ENCODE data around the gene CSF1. TPM values are rescaled to one million over a fixed set of nuclear protein-coding genes. Genes with fewer than 3 reads are reported as not detected.

Gene CSF1
- polyA plus RNA-seq, 1 of the 3 experiments (the other 2 are of a cell fraction): 31.9 TPM

GRCh38 chr1:109922326-109922725 is 11.7 kb downstream of the CSF1 start:
- Histone ChIP-seq H3K4me3 (ENCODE audit: low read depth in 2 of 2, low read length in 1 of 2) (no peak overlapping the region), H2AFZ (ENCODE audit: low read depth) (no peak overlapping the region), H3K4me2 (no peak overlapping the region), H3K9me2 (no peaks in the 10 kb centered on the region), H3K79me2 (ENCODE audit: insufficient read depth) (no peaks in the 10 kb centered on the region), H3K9ac (no peak overlapping the region), H3K36me3 (replicated peaks in 1 of 2; ENCODE audit: control insufficient read depth in 1 of 2, insufficient read depth in 2 of 2, low read length in 1 of 2) (peaks cover 10 to 47% of the 10 kb centered on the region in 2 experiments), H3F3A (replicated peaks; ENCODE audit: insufficient read depth) (no peaks in the 10 kb centered on the region), H4K20me1 (ENCODE audit: insufficient read depth) (no peaks in the 10 kb centered on the region), H3K4me1 (ENCODE audit: control insufficient read depth in 1 of 2, insufficient read depth in 2 of 2, low read depth in 1 of 2, low read length in 1 of 2) (no peaks in the 10 kb centered on the region; a peak in 1 of 4 replicates), H3K27ac (ENCODE audit: low read depth in 2 of 2, low read length in 1 of 2) (no peak overlapping the region), H3K27me3 (ENCODE audit: insufficient read depth) (no peaks in the 10 kb centered on the region), H3K9me3 (no peaks in the 10 kb centered on the region)
- no peak for DNase-seq
- TF ChIP-seq, protein P1, sequence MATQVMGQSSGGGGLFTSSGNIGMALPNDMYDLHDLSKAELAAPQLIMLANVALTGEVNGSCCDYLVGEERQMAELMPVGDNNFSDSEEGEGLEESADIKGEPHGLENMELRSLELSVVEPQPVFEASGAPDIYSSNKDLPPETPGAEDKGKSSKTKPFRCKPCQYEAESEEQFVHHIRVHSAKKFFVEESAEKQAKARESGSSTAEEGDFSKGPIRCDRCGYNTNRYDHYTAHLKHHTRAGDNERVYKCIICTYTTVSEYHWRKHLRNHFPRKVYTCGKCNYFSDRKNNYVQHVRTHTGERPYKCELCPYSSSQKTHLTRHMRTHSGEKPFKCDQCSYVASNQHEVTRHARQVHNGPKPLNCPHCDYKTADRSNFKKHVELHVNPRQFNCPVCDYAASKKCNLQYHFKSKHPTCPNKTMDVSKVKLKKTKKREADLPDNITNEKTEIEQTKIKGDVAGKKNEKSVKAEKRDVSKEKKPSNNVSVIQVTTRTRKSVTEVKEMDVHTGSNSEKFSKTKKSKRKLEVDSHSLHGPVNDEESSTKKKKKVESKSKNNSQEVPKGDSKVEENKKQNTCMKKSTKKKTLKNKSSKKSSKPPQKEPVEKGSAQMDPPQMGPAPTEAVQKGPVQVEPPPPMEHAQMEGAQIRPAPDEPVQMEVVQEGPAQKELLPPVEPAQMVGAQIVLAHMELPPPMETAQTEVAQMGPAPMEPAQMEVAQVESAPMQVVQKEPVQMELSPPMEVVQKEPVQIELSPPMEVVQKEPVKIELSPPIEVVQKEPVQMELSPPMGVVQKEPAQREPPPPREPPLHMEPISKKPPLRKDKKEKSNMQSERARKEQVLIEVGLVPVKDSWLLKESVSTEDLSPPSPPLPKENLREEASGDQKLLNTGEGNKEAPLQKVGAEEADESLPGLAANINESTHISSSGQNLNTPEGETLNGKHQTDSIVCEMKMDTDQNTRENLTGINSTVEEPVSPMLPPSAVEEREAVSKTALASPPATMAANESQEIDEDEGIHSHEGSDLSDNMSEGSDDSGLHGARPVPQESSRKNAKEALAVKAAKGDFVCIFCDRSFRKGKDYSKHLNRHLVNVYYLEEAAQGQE (IDR thresholded peaks at IDR 0.05; ENCODE audit: low read depth, low read length): no peak
- TF ChIP-seq JUND (IDR thresholded peaks at IDR 0.05) (no peak), NFIC (IDR thresholded peaks at IDR 0.05; ENCODE audit: borderline replicate concordance) (no peak), RXRA (IDR thresholded peaks at IDR 0.05; ENCODE audit: borderline replicate concordance, low read depth) (no peak), ELF1 (IDR thresholded peaks at IDR 0.05) (no peak), FOSL2 (IDR thresholded peaks at IDR 0.05; ENCODE audit: borderline replicate concordance, low read depth) (no peak), EZH2phosphoT487 (IDR thresholded peaks at IDR 0.05; ENCODE audit: borderline replicate concordance, low read depth) (no peak), NRF1 (IDR thresholded peaks at IDR 0.05; ENCODE audit: low read depth, low read length) (no peak)
- POLR2A ChIA-PET: no interaction called here
- WGBS (ENCODE audit: low lambda C conversion rate): 90% methylated on average over 8 of the region's 8 CpGs
- CTCF ChIA-PET: interaction anchor here (0.7 to 1.3 kb wide), 2 partner anchors 8 to 148 kb away, joined by 3 read pairs; no protein-coding TSS in a partner anchor

DNA sequence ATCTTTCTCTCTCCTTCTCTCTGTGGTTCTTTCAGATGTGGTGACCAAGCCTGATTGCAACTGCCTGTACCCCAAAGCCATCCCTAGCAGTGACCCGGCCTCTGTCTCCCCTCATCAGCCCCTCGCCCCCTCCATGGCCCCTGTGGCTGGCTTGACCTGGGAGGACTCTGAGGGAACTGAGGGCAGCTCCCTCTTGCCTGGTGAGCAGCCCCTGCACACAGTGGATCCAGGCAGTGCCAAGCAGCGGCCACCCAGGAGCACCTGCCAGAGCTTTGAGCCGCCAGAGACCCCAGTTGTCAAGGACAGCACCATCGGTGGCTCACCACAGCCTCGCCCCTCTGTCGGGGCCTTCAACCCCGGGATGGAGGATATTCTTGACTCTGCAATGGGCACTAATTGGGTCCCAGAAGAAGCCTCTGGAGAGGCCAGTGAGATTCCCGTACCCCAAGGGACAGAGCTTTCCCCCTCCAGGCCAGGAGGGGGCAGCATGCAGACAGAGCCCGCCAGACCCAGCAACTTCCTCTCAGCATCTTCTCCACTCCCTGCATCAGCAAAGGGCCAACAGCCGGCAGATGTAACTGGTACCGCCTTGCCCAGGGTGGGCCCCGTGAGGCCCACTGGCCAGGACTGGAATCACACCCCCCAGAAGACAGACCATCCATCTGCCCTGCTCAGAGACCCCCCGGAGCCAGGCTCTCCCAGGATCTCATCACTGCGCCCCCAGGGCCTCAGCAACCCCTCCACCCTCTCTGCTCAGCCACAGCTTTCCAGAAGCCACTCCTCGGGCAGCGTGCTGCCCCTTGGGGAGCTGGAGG is 12.7 kb downstream of the CSF1 start:
- Histone ChIP-seq H2AFZ (ENCODE audit: low read depth) (no peak overlapping the region), H3F3A (replicated peaks; ENCODE audit: insufficient read depth) (no peaks in the 10 kb centered on the region), H3K27me3 (ENCODE audit: insufficient read depth) (no peaks in the 10 kb centered on the region), H3K4me3 (ENCODE audit: low read depth in 2 of 2, low read length in 1 of 2) (no peak overlapping the region), H3K4me2 (no peak overlapping the region), H3K9me2 (no peaks in the 10 kb centered on the region), H4K20me1 (ENCODE audit: insufficient read depth) (no peaks in the 10 kb centered on the region), H3K36me3 (replicated peaks in 1 of 2; ENCODE audit: control insufficient read depth in 1 of 2, insufficient read depth in 2 of 2, low read length in 1 of 2) (peaks cover 10 to 38% of the 10 kb centered on the region in 2 experiments), H3K4me1 (ENCODE audit: control insufficient read depth in 1 of 2, insufficient read depth in 2 of 2, low read depth in 1 of 2, low read length in 1 of 2) (peaks cover 0 to 8% of the 10 kb centered on the region in 2 experiments; a peak in 1 of 4 replicates), H3K9ac (no peak overlapping the region), H3K27ac (ENCODE audit: low read depth in 2 of 2, low read length in 1 of 2) (no peak overlapping the region), H3K79me2 (ENCODE audit: insufficient read depth) (no peaks in the 10 kb centered on the region), H3K9me3 (no peaks in the 10 kb centered on the region)
- POLR2A ChIA-PET: no interaction called here
- DNase-seq: peak; percentile 52
- WGBS (ENCODE audit: low lambda C conversion rate): 81% methylated on average over 8 of the region's 17 CpGs
- TF ChIP-seq, protein P2, sequence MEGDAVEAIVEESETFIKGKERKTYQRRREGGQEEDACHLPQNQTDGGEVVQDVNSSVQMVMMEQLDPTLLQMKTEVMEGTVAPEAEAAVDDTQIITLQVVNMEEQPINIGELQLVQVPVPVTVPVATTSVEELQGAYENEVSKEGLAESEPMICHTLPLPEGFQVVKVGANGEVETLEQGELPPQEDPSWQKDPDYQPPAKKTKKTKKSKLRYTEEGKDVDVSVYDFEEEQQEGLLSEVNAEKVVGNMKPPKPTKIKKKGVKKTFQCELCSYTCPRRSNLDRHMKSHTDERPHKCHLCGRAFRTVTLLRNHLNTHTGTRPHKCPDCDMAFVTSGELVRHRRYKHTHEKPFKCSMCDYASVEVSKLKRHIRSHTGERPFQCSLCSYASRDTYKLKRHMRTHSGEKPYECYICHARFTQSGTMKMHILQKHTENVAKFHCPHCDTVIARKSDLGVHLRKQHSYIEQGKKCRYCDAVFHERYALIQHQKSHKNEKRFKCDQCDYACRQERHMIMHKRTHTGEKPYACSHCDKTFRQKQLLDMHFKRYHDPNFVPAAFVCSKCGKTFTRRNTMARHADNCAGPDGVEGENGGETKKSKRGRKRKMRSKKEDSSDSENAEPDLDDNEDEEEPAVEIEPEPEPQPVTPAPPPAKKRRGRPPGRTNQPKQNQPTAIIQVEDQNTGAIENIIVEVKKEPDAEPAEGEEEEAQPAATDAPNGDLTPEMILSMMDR (IDR thresholded peaks at IDR 0.05): peak; percentile 65
- TF ChIP-seq MXI1 (IDR thresholded peaks at IDR 0.05; ENCODE audit: low read depth, low read length) (no peak), TCF12 (IDR thresholded peaks at IDR 0.05) (no peak), EZH2phosphoT487 (IDR thresholded peaks at IDR 0.05; ENCODE audit: borderline replicate concordance, low read depth) (no peak), CHD2 (IDR thresholded peaks at IDR 0.05; ENCODE audit: low read length, partially characterized antibody) (no peak), POLR2AphosphoS5 (IDR thresholded peaks at IDR 0.05; ENCODE audit: low read depth, low read length) (no peak), MEF2A (IDR thresholded peaks at IDR 0.05; ENCODE audit: borderline replicate concordance, low read depth) (no peak), FOXM1 (IDR thresholded peaks at IDR 0.05; ENCODE audit: low read depth) (no peak), FOSL2 (IDR thresholded peaks at IDR 0.05; ENCODE audit: borderline replicate concordance, low read depth) (no peak), IRF3 (IDR thresholded peaks at IDR 0.05; ENCODE audit: low read depth, low read length) (no peak), FOXJ3 (CRISPR knock-in tag; IDR thresholded peaks at IDR 0.05) (no peak), EP300 (IDR thresholded peaks at IDR 0.05; ENCODE audit: borderline replicate concordance in 1 of 2, low read depth in 1 of 2, low read length in 1 of 2) (no peak), SMC3 (IDR thresholded peaks at IDR 0.05; ENCODE audit: low read depth, low read length) (peak; percentile 28), GATA2 (CRISPR knock-in tag; IDR thresholded peaks at IDR 0.05) (no peak)
- CTCF ChIA-PET: interaction anchor here (0.7 to 3.0 kb wide), 7 partner anchors 8 to 146 kb away, joined by 3 to 19 read pairs (median 3); partner anchors contain the start of gene AHCYL1

Measured in SK-N-SH (cell line).